A549 (cell line): Measurements from ENCODE around the gene ATOX1. TPM values are rescaled to one million over a fixed set of nuclear protein-coding genes. Genes with fewer than 3 reads are reported as not detected.
A peak's percentile ranks its signal among the peaks of the same experiment; 100 is the strongest.

Source experiments
- ATAC-seq, 2 experiments: fragments of 200-7000 bp in 1 of 2; fragments of >200 bp in 1 of 2; cut with Nextera tagmentation in 1 of 2; cut with Tn5 transposase in 1 of 2; 3 replicates each; pipeline versions ENCODE4 v1.8.0 to v1.9.1; 2018 to 2020; ENCODE audit warnings: mild to moderate bottlenecking in 1 of 2, moderate library complexity in 1 of 2
- CTCF ChIA-PET: fragments of 300-600 bp; sonication (Branson Sonifier 250); formaldehyde crosslinking; extraction: SDS; loops from one replicate; lab custom pipeline; 2021; ENCODE audit warnings: antibody characterized with exemption, inconsistent platforms; lab: Yijun Ruan, JAX
- POLR2A ChIA-PET: fragments of 350-600 bp; formaldehyde crosslinking; extraction: SDS; loops from one replicate; lab custom pipeline; 2021; ENCODE audit warnings: antibody characterized with exemption, inconsistent platforms; lab: Yijun Ruan, JAX
- DNase-seq, 2 experiments: peaks; one replicate each; pipeline versions ENCODE4 v3.0.0 to v3.0.0-alpha.2; 2011 to 2016; ENCODE audit warnings: low read depth in 1 of 2, low spot score in 1 of 2
- FAIRE-seq: peaks from 2 replicates; lab custom pipeline; 2011; peaks lifted over from hg19 to GRCh38; lab: Jason Lieb, UNC
- H3K27ac ChIP-seq, 2 experiments: fragments of >200 bp; sonication (Bioruptor Twin); formaldehyde crosslinking; 3 replicates each; pipeline ENCODE4 v1.5.1; 2016 to 2017
- H3K4me1 ChIP-seq: fragments of >200 bp; sonication (Bioruptor Twin); formaldehyde crosslinking; 3 replicates; pipeline ENCODE4 v1.6.1; 2016
- H3K4me2 ChIP-seq: fragments of >200 bp; sonication (Bioruptor Twin); formaldehyde crosslinking; 3 replicates; pipeline ENCODE4 v1.6.1; 2016
- H3K4me3 ChIP-seq: fragments of >200 bp; sonication (Bioruptor Twin); formaldehyde crosslinking; 3 replicates; pipeline ENCODE4 v1.5.1; 2016
- H3K9me3 ChIP-seq: fragments of >200 bp; sonication (Bioruptor Twin); formaldehyde crosslinking; 3 replicates; pipeline ENCODE4 v1.6.1; 2016
- BCL3 ChIP-seq: fragments of >200 bp; sonication (Bioruptor Twin); formaldehyde crosslinking; IDR thresholded peaks from 3 replicates; pipeline ENCODE4 v1.6.1; 2016
- CBX2 ChIP-seq: fragments of 200-600 bp; sonication (generic); IDR thresholded peaks from 2 replicates; pipeline ENCODE4 v1.6.1; 2016; ENCODE audit warnings: low read depth, mild to moderate bottlenecking, borderline replicate concordance
- CHD2 ChIP-seq: fragments of 150-350 bp; IDR thresholded peaks from 2 replicates; pipeline ENCODE4 v1.6.1; 2014; ENCODE audit warnings: low read length; ENCODE audit not compliant: partially characterized antibody
- E2F6 ChIP-seq: IDR thresholded peaks from 2 replicates; pipeline ENCODE4 v1.6.1; 2012; ENCODE audit warnings: low read depth, borderline replicate concordance
- ELK1 ChIP-seq: fragments of 150-350 bp; IDR thresholded peaks from 2 replicates; pipeline ENCODE4 v1.6.1; 2014; ENCODE audit warnings: low read depth, mild to moderate bottlenecking, low read length
- ESRRA ChIP-seq: fragments of 150-350 bp; IDR thresholded peaks from 2 replicates; pipeline ENCODE4 v1.6.1; 2014; ENCODE audit warnings: mild to moderate bottlenecking, low read length, borderline replicate concordance
- FOSB ChIP-seq: fragments of 250-450 bp; sonication (Bioruptor Pico); IDR thresholded peaks from 2 replicates; pipeline ENCODE4 v1.5.0; 2020; ENCODE audit warnings: mild to moderate bottlenecking, moderate library complexity
- FOSL2 ChIP-seq, 2 experiments: fragments of 450-650 bp in 1 of 2; fragments of >200 bp in 1 of 2; sonication (Bioruptor Twin) in 1 of 2; formaldehyde crosslinking; IDR thresholded peaks; 2 replicates each; pipeline versions ENCODE4 v1.5.0 to v1.6.1; 2016 to 2020; ENCODE audit warnings: mild to moderate bottlenecking in 1 of 2, moderate library complexity in 1 of 2
- GATA3 ChIP-seq: IDR thresholded peaks from 2 replicates; pipeline ENCODE4 v1.6.1; 2012; ENCODE audit warnings: borderline replicate concordance
- HEYL ChIP-seq: fragments of 250-450 bp; sonication (Bioruptor Pico); IDR thresholded peaks from 2 replicates; pipeline ENCODE4 v1.8.0; 2021; ENCODE audit warnings: mild to moderate bottlenecking, moderate library complexity
- JUN ChIP-seq, 2 experiments: fragments of >200 bp; sonication (Bioruptor Twin); formaldehyde crosslinking; IDR thresholded peaks; 2 replicates in 1 of 2; 3 replicates in 1 of 2; pipeline ENCODE4 v1.6.1; 2016 to 2017
- KDM5A ChIP-seq: fragments of 200-600 bp; sonication (generic); IDR thresholded peaks from 2 replicates; pipeline ENCODE4 v1.6.1; 2016; ENCODE audit warnings: antibody characterized with exemption, mild to moderate bottlenecking
- MAFK ChIP-seq: fragments of 450-650 bp; IDR thresholded peaks from 2 replicates; pipeline ENCODE4 v1.6.1; 2014; ENCODE audit not compliant: partially characterized antibody
- POLR2A ChIP-seq: IDR thresholded peaks from 2 replicates; pipeline ENCODE4 v1.6.1; 2012; ENCODE audit warnings: mild to moderate bottlenecking, low read length
- RAD21 ChIP-seq, 2 experiments: fragments of >200 bp in 1 of 2; sonication (Bioruptor Twin) in 1 of 2; formaldehyde crosslinking in 1 of 2; IDR thresholded peaks in 1 of 2; conservative IDR thresholded peaks in 1 of 2; 2 replicates in 1 of 2; 3 replicates in 1 of 2; pipeline ENCODE4 v1.6.1; 2012 to 2018; ENCODE audit warnings: inconsistent platforms in 1 of 2
- RCOR1 ChIP-seq: fragments of 150-350 bp; IDR thresholded peaks from 2 replicates; pipeline ENCODE4 v1.6.1; 2014; ENCODE audit warnings: antibody characterized with exemption, low read length, low read depth
- REST ChIP-seq: fragments of 200-600 bp; sonication (generic); IDR thresholded peaks from 2 replicates; pipeline ENCODE4 v1.6.1; 2016; ENCODE audit warnings: antibody characterized with exemption, mild to moderate bottlenecking, moderate library complexity
- RNF2 ChIP-seq: fragments of 200-600 bp; sonication (generic); IDR thresholded peaks from 2 replicates; pipeline ENCODE4 v1.6.1; 2016; ENCODE audit warnings: low read depth, mild to moderate bottlenecking, antibody characterized with exemption, moderate library complexity, borderline replicate concordance
- SMC3 ChIP-seq: fragments of >200 bp; sonication (Bioruptor Twin); formaldehyde crosslinking; IDR thresholded peaks from 3 replicates; pipeline ENCODE4 v1.6.1; 2018; ENCODE audit warnings: inconsistent platforms
- TFCP2L1 ChIP-seq: fragments of 250-450 bp; sonication (Bioruptor Pico); IDR thresholded peaks from 2 replicates; pipeline ENCODE4 v1.5.0; 2021; ENCODE audit warnings: mild to moderate bottlenecking
- TP53 ChIP-seq: fragments of 250-450 bp; sonication (Bioruptor Pico); IDR thresholded peaks from 2 replicates; pipeline ENCODE4 v1.5.0; 2021; ENCODE audit warnings: mild to moderate bottlenecking, moderate library complexity
- ZFP36 ChIP-seq: fragments of 450-650 bp; IDR thresholded peaks from 2 replicates; pipeline ENCODE4 v1.6.1; 2014; ENCODE audit warnings: borderline replicate concordance; ENCODE audit not compliant: partially characterized antibody
- WGBS: methylation state at CpG from one replicate; pipeline ENCODE4 v1.1.6; 2017; ENCODE audit errors: missing lambda C conversion rate; 5-methylcytosine and 5-hydroxymethylcytosine counted together
- polyA plus RNA-seq, 4 experiments: library from polyadenylated mRNA; depleted of rRNA in 3 of 4; stranded (reverse); fragments of >200 nt; fragmentation: RNase III in 1 of 4; extraction: RNeasy Plus Mini Kit Qiagen cat#74134 plus additional on column Dnase treatment in 1 of 4; gene quantifications; 2 replicates in 3 of 4; 3 replicates in 1 of 4; pipeline ENCODE4 v1.2.3, GENCODE V29; 2011 to 2017
- small RNA-seq, 6 experiments: library from RNA; depleted of rRNA; stranded (forward); fragments of <200 nt; gene quantifications; one replicate each; pipeline ENCODE3, GENCODE V24; 2012

ATOX1 gene
- polyA plus RNA-seq, 2 of the 4 experiments (the other 2 are of a cell fraction): 58.1 to 218 TPM

- Histone ChIP-seq H3K27ac (peak overlapping the region in 1 of 2 experiments; percentile 44; a peak in 2 of 6 replicates), H3K4me1 (peaks cover 32% of the 10 kb centered on the region), H3K4me2 (no peak overlapping the region), H3K4me3 (no peak overlapping the region), H3K9me3 (no peaks in the 10 kb centered on the region)
- ATAC-seq (no peak), DNase-seq (no peak), FAIRE-seq (no peak)
- POLR2A ChIA-PET: no interaction called here
- no peak for TF ChIP-seq RAD21 (conservative IDR thresholded peaks at IDR 0.05 in 1 of 2, IDR thresholded peaks at IDR 0.05 in 1 of 2)
- no peak for TF ChIP-seq RCOR1
- no peak for TF ChIP-seq ELK1
- no peak for TF ChIP-seq RNF2
- no peak for TF ChIP-seq CHD2
- peak; percentile 64 for TF ChIP-seq MAFK
- WGBS: 92% methylated on average over 1 of the region's 1 CpG
- CTCF ChIA-PET: interaction anchor here (1.1 to 6.9 kb wide), 5 partner anchors 12 to 76 kb away, joined by 3 to 39 read pairs (median 4); partner anchors contain the start of gene G3BP1
These were observed 63.0 kb downstream of the ATOX1 start for GRCh38 chr5:151695464-151695863.

GRCh38 chr5:151694035-151694485 is 64.4 kb downstream of the ATOX1 start:
- POLR2A ChIA-PET: no interaction called here
- FAIRE-seq: no peak

More at GRCh38 chr5:151694035-151694485, 64.4 kb downstream of the ATOX1 start:
- peak overlapping the region in 1 of 2 experiments; percentile 44; a peak in 3 of 6 replicates for H3K27ac ChIP-seq
- DNase-seq (peak in 1 of 2 experiments; percentile 16), ATAC-seq (no peak)
- WGBS: 72% methylated on average over 3 of the region's 3 CpGs
- no peak for TF ChIP-seq POLR2A
- no peak for TF ChIP-seq FOSL2 (IDR thresholded peaks at IDR 0.05)
- no peak for TF ChIP-seq FOSL2 (CRISPR knock-in tag; IDR thresholded peaks at IDR 0.05)
- no peak for TF ChIP-seq RNF2
- no peak for TF ChIP-seq ESRRA
- no peak for TF ChIP-seq GATA3
- TF ChIP-seq CHD2: no peak
- no peak for TF ChIP-seq CBX2
- no peak for TF ChIP-seq JUN (IDR thresholded peaks at IDR 0.05)
- TF ChIP-seq MAFK: no peak
- no peak for TF ChIP-seq HEYL
- no peak for TF ChIP-seq FOSB (CRISPR knock-in tag)
- TF ChIP-seq ZFP36: no peak
- TF ChIP-seq E2F6: no peak
- no peak for TF ChIP-seq SMC3
- no peak for TF ChIP-seq KDM5A
- no peak for TF ChIP-seq TP53 (CRISPR knock-in tag)
- no peak for TF ChIP-seq REST
- no peak for TF ChIP-seq BCL3
- no peak for TF ChIP-seq TFCP2L1
- H3K9me3 ChIP-seq: no peaks in the 10 kb centered on the region
- H3K4me3 ChIP-seq: no peak overlapping the region
- H3K4me2 ChIP-seq: no peak overlapping the region
- peaks cover 18% of the 10 kb centered on the region for H3K4me1 ChIP-seq
- CTCF ChIA-PET: interaction anchor here (0.9 to 6.9 kb wide), 4 partner anchors 10 to 47 kb away, joined by 3 to 39 read pairs (median 5); no protein-coding TSS in a partner anchor

Small RNA genes lying within 50 kb of the gene (small RNA-seq; reads per million reads assigned to genes)
- 0 to 17.2 (median 0) reads per million in 6 experiments for gene RN7SKP232

Other genes with a start within 250 kb of the ATOX1 start
- 0.01 TPM in 1 of 2 replicates, not detected in the other for gene FAT2, start 167.3 kb downstream of the ATOX1 start, polyA plus RNA-seq (2011; rRNA removed)
- 0.01 to 0.03 TPM (median 0.01 TPM) in 3 replicates for gene FAT2, start 167.3 kb downstream of the ATOX1 start, polyA plus RNA-seq (2017; fragmentation: RNase III; extraction: RNeasy Plus Mini Kit Qiagen cat#74134 plus additional on column Dnase treatment)
- 23.1 and 33.8 TPM in 2 replicates for gene SPARC, start 71.7 kb downstream of the ATOX1 start, polyA plus RNA-seq (2011; rRNA removed)
- gene SPARC, start 71.7 kb downstream of the ATOX1 start, polyA plus RNA-seq (2017; fragmentation: RNase III; extraction: RNeasy Plus Mini Kit Qiagen cat#74134 plus additional on column Dnase treatment): 29.1 to 53.4 TPM (median 45.7 TPM) in 3 replicates
- gene G3BP1, start 13.3 kb upstream of the ATOX1 start, polyA plus RNA-seq (2011; rRNA removed): 126 and 167 TPM in 2 replicates
- gene G3BP1, start 13.3 kb upstream of the ATOX1 start, polyA plus RNA-seq (2017; fragmentation: RNase III; extraction: RNeasy Plus Mini Kit Qiagen cat#74134 plus additional on column Dnase treatment): 176 to 178 TPM (median 176 TPM) in 3 replicates
- gene GLRA1, start 166.2 kb upstream of the ATOX1 start, polyA plus RNA-seq (2011; rRNA removed): not detected in 2 replicates
- gene GLRA1, start 166.2 kb upstream of the ATOX1 start, polyA plus RNA-seq (2017; fragmentation: RNase III; extraction: RNeasy Plus Mini Kit Qiagen cat#74134 plus additional on column Dnase treatment): not detected in 3 replicates